Testis (tissue), 5 donors: ENCODE results near the gene C1QL2. TPM values are rescaled to one million over a fixed set of nuclear protein-coding genes. Genes with fewer than 3 reads are reported as not detected.

Source experiments
- DNase-seq: peaks from one replicate; pipeline ENCODE4 v3.0.0-alpha.2; 2019
- H3K27ac ChIP-seq, 2 donors: fragments of 200-600 bp; sonication (generic); one replicate each; pipeline ENCODE4 v1.5.1; 2019
- H3K27me3 ChIP-seq: fragments of 200-600 bp; sonication (generic); one replicate; pipeline ENCODE4 v1.5.1; 2019
- H3K36me3 ChIP-seq: fragments of 200-600 bp; sonication (generic); one replicate; pipeline ENCODE4 v1.5.1; 2017; ENCODE audit warnings: low read depth; ENCODE audit errors: missing control alignments
- H3K4me1 ChIP-seq: fragments of 200-600 bp; sonication (generic); one replicate; pipeline ENCODE4 v1.5.1; 2019
- H3K4me3 ChIP-seq, 2 donors: fragments of 200-600 bp; sonication (generic); one replicate each; pipeline ENCODE4 v1.5.1; 2017 to 2019
- H3K9me3 ChIP-seq: fragments of 200-600 bp; sonication (generic); one replicate; pipeline ENCODE4 v1.5.1; 2017
- POLR2A ChIP-seq: fragments of 450-650 bp; IDR thresholded peaks from one replicate; pipeline ENCODE4 v1.6.1; 2017; ENCODE audit warnings: antibody characterized with exemption, mild to moderate bottlenecking, moderate library complexity
- WGBS, 2 donors: methylation state at CpG; one replicate each; pipeline ENCODE4 v1.1.5; 2018; 5-methylcytosine and 5-hydroxymethylcytosine counted together
- intact Hi-C: fragments of 100-400 bp; cut with DNase I; formaldehyde crosslinking; loops from one replicate; pipeline ENCODE4 v1.15.1; 2023; ENCODE audit warnings: low total_unique reads
- long read RNA-seq, 2 donors: transcript quantifications; one replicate each; lab custom pipeline, GENCODE V29; 2026
- polyA plus RNA-seq: library from polyadenylated mRNA; stranded (reverse); fragments of 350-450 nt; fragmentation: Illumina TruSeq; extraction: RNeasy Lipid Tissue Mini Kit (QIAGEN cat#74804); gene quantifications from one replicate; pipeline ENCODE4 v1.2.3, GENCODE V29; 2014; ENCODE audit warnings: low read depth, low replicate concordance; ENCODE audit not compliant: insufficient read depth
- total RNA-seq, 2 donors: library from RNA; depleted of rRNA; stranded (reverse); fragments of >200 nt; gene quantifications; one replicate each; pipeline ENCODE4 v1.2.3, GENCODE V29; 2016
- TF ChIP-seq, protein P1 (sequence below), 3 experiments: fragments of 450-650 bp in 2 of 3; fragments of 200-600 bp in 1 of 3; sonication (generic) in 1 of 3; IDR thresholded peaks; one replicate each; pipeline ENCODE4 v1.5.1; 2016 to 2019; ENCODE audit warnings: antibody characterized with exemption in 3 of 3, mild to moderate bottlenecking in 2 of 3, moderate library complexity in 1 of 3

C1QL2 gene
- total RNA-seq (1 to 10 TPM in 1 of 2 donors, under 1 TPM in 1; 0.55 to 1.2 TPM), polyA plus RNA-seq (not detected)
- long read RNA-seq, donor 1 = 0 reads
- long read RNA-seq, donor 2 = 0 reads

DNA sequence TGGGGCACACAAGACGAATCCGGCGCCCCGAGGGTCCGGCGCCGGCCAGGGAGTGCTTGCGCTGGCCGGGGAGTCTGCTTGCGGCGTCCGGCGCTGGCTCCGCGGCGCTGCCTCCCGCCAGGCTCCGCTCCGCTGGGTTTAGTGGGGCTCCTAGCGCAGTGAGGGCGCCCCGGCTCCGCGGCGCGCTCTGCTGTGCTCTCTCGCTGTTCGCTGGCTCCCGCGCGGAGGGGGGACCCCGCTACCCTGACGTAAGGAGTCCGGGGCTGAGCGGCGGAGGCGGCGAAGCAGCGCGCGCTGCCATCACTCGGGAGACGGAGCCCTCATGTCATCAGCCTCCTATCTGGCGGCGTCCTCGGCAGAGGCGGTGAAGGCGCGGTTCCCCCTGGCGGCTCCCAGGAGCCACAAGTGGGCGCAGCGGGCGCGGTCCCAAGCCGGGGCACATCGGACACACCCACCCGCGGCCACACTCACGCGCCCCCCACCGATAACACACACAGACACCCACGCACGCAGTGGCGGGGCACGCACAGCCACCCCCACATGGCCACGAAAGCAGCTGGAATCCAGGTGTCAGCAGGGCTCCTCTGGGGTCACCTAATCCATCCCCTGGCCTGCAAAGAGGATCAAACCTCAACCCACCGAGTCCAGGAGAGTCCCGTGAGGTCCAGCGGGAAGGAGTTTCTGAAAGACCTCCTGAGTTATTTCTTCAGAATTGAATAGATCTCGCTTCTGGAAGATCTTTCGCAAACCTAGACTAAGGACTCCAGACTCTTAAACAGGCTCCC lies at the start of gene C1QL2:
Gene C1QL2, minus strand, starts transcription at position 189 of the 785 bp plus-strand sequence. CDS start 482 bp downstream, outside the sequence.
- DNase-seq = peak; percentile 63
- H3K36me3 ChIP-seq = no peaks in the 10 kb centered on the region
- H3K4me1 ChIP-seq = peaks cover 6% of the 10 kb centered on the region
- no peaks in the 10 kb centered on the region for H3K9me3 ChIP-seq
- 7 to 35% methylated on average over 4 to 20 of the region's 71 CpGs for WGBS, 2 donors
- no peak within 1 kb of the TSS for H3K27ac ChIP-seq
- intact Hi-C loops = no loop called here
- H3K4me3 ChIP-seq = peak within 1 kb of the TSS in 1 of 2 donors; percentile 33
- no peaks in the 10 kb centered on the region for H3K27me3 ChIP-seq
- no peak for TF ChIP-seq POLR2A
- TF ChIP-seq, protein P1, sequence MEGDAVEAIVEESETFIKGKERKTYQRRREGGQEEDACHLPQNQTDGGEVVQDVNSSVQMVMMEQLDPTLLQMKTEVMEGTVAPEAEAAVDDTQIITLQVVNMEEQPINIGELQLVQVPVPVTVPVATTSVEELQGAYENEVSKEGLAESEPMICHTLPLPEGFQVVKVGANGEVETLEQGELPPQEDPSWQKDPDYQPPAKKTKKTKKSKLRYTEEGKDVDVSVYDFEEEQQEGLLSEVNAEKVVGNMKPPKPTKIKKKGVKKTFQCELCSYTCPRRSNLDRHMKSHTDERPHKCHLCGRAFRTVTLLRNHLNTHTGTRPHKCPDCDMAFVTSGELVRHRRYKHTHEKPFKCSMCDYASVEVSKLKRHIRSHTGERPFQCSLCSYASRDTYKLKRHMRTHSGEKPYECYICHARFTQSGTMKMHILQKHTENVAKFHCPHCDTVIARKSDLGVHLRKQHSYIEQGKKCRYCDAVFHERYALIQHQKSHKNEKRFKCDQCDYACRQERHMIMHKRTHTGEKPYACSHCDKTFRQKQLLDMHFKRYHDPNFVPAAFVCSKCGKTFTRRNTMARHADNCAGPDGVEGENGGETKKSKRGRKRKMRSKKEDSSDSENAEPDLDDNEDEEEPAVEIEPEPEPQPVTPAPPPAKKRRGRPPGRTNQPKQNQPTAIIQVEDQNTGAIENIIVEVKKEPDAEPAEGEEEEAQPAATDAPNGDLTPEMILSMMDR (IDR thresholded peaks at IDR 0.05) = peak in 1 of 3 experiments; percentile 25

DNA sequence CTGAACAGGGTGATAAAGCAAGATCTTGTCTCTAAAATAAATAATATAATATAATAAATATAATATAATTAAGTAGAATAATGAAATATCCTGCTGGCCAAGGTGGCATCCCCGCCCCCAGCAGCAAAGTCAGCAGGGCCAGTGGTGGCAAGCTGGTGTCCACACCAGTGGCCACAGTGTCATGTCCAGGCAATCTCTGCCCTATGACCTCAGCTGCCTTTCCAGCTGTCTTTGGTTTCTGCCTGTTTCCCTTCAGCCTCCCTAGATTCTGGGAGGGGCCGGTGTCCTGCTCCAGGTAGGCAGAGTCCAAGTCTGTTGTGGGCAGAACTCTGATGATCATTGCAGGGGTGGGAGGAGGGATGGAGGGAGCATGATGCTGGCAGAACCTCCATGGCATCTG lies 48.9 kb upstream of the C1QL2 start:
- intact Hi-C loops = no loop called here
- no peak for DNase-seq
- WGBS, 2 donors = 52 to 83% methylated on average over 2 of the region's 2 CpGs
- Histone ChIP-seq H3K27me3 (no peaks in the 10 kb centered on the region), H3K36me3 (no peaks in the 10 kb centered on the region), H3K9me3 (no peaks in the 10 kb centered on the region), H3K4me1 (no peaks in the 10 kb centered on the region), H3K27ac (no peak overlapping the region), H3K4me3 (no peak overlapping the region)
- no peak for TF ChIP-seq POLR2A
- TF ChIP-seq, protein P1 (IDR thresholded peaks at IDR 0.05) = no peak

DNA sequence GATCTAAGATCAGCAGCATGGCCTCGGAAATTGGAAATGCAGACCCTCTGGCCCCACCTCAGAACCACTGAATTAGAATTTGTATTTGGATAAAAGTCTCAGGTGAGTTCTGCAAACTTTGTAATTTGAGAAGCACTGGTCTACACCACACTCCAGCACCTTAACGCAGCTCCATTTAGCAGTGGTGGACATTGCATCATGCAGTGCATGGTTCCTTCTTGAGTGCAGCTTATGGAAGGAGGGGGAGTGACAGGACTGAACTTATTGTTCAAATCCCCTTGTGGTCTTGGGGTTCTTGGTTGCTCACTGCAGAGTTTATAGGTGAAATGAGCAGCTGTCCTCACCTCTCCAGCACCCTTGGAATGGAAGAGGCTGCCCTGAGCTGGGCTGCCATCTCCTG lies 47.6 kb upstream of the C1QL2 start:
- H3K27me3 ChIP-seq = no peaks in the 10 kb centered on the region
- H3K4me1 ChIP-seq = no peaks in the 10 kb centered on the region
- no peak for TF ChIP-seq POLR2A
- TF ChIP-seq, protein P1 (IDR thresholded peaks at IDR 0.05) = no peak
- H3K4me3 ChIP-seq = no peak overlapping the region
- DNase-seq = no peak
- no peaks in the 10 kb centered on the region for H3K36me3 ChIP-seq
- intact Hi-C loops = no loop called here
- 86 to 90% methylated on average over 2 of the region's 2 CpGs for WGBS, 2 donors
- no peak overlapping the region for H3K27ac ChIP-seq
- H3K9me3 ChIP-seq = no peaks in the 10 kb centered on the region

DNA sequence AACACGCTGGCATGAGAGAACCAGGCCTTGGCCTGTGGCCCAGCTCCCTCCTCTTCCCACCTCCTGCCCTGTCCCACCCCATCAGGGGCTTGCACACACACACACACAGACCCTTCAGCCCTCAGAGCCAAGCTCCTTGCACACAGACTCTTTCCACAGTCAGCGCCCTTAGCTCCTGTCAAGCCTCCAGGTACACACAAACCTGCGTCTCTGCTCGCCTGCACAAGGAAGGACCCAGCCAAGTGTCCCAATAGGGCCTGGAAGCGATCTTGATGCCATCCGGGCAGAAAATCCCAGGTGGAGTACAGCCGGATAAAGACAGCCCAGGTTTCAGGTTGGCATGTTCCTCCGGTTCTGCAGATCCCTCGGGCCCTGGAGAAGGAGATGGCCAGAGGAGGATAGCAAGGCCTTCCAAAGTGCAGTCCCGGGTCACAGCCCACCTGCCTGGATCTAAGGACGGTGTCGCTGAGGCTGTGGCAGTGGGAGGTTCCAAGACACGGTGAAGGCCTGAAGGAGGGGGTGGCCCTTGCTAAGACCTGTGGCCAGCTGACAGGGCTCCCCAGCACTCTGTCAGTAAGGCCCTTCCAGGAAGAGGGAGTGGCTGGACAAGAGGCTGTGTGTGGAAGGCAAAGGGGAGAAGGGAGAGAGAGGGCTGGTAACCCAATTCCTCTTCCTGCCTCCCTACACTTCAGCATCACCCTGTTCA lies 46.6 kb upstream of the C1QL2 start:
- Histone ChIP-seq H3K27me3 (no peaks in the 10 kb centered on the region), H3K9me3 (no peaks in the 10 kb centered on the region), H3K4me1 (no peaks in the 10 kb centered on the region), H3K36me3 (no peaks in the 10 kb centered on the region), H3K4me3 (no peak overlapping the region), H3K27ac (no peak overlapping the region)
- TF ChIP-seq, protein P1 (IDR thresholded peaks at IDR 0.05) = no peak
- TF ChIP-seq POLR2A = no peak
- 84 to 98% methylated on average over 6 to 13 of the region's 13 CpGs for WGBS, 2 donors
- intact Hi-C loops = no loop called here
- no peak for DNase-seq
